ENCODE measurements around the gene RTN4R.
"Not testable (repeated sequence)": the region's sequence is repeated elsewhere in the genome, so short reads cannot be mapped to it uniquely, and the experiment has no call there.

DNA sequence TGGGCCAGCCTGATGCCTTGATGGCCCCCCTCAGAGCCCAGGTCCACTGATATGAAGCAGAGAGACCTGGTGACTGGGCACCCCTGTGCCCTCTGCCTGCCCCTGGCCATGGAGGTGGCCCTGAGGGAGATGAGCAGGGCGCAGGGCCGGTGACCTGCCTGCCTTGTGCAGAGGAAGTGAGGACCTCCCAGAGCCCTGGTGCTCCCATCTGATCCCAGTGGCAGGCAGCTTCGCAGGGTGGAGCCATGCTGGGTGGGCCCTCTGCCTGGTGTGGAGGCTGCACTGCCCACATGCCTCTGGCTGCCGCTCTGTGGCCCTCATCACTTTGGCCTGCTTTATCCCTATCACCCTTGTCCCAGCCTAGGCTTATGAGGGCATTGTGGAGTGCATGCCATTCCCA, 1.1 kb upstream of the RTN4R start:
- TF ChIP-seq POLR2AphosphoS5 (IDR thresholded peaks at IDR 0.05; ENCODE audit: low read depth, low read length); SIN3A (IDR thresholded peaks at IDR 0.05; ENCODE audit: borderline replicate concordance, insufficient read depth, low read depth, low read length); TCF7L2 (IDR thresholded peaks at IDR 0.05; ENCODE audit: low read depth, low read length): not testable (repeated sequence)
- TF ChIP-seq, protein P1, sequence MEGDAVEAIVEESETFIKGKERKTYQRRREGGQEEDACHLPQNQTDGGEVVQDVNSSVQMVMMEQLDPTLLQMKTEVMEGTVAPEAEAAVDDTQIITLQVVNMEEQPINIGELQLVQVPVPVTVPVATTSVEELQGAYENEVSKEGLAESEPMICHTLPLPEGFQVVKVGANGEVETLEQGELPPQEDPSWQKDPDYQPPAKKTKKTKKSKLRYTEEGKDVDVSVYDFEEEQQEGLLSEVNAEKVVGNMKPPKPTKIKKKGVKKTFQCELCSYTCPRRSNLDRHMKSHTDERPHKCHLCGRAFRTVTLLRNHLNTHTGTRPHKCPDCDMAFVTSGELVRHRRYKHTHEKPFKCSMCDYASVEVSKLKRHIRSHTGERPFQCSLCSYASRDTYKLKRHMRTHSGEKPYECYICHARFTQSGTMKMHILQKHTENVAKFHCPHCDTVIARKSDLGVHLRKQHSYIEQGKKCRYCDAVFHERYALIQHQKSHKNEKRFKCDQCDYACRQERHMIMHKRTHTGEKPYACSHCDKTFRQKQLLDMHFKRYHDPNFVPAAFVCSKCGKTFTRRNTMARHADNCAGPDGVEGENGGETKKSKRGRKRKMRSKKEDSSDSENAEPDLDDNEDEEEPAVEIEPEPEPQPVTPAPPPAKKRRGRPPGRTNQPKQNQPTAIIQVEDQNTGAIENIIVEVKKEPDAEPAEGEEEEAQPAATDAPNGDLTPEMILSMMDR (IDR thresholded peaks at IDR 0.05), result not testable (repeated sequence)
- TF ChIP-seq, protein P2, sequence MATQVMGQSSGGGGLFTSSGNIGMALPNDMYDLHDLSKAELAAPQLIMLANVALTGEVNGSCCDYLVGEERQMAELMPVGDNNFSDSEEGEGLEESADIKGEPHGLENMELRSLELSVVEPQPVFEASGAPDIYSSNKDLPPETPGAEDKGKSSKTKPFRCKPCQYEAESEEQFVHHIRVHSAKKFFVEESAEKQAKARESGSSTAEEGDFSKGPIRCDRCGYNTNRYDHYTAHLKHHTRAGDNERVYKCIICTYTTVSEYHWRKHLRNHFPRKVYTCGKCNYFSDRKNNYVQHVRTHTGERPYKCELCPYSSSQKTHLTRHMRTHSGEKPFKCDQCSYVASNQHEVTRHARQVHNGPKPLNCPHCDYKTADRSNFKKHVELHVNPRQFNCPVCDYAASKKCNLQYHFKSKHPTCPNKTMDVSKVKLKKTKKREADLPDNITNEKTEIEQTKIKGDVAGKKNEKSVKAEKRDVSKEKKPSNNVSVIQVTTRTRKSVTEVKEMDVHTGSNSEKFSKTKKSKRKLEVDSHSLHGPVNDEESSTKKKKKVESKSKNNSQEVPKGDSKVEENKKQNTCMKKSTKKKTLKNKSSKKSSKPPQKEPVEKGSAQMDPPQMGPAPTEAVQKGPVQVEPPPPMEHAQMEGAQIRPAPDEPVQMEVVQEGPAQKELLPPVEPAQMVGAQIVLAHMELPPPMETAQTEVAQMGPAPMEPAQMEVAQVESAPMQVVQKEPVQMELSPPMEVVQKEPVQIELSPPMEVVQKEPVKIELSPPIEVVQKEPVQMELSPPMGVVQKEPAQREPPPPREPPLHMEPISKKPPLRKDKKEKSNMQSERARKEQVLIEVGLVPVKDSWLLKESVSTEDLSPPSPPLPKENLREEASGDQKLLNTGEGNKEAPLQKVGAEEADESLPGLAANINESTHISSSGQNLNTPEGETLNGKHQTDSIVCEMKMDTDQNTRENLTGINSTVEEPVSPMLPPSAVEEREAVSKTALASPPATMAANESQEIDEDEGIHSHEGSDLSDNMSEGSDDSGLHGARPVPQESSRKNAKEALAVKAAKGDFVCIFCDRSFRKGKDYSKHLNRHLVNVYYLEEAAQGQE (IDR thresholded peaks at IDR 0.05; ENCODE audit: insufficient read depth in 1 of 2, low read depth in 2 of 2, low read length in 1 of 2), result not testable (repeated sequence)

Data from Panc1 (cell line).